Measurements from ENCODE around the gene PRAC2. TPM values are rescaled to one million over a fixed set of nuclear protein-coding genes. Genes with fewer than 3 reads are reported as not detected.

The PRAC2 gene
- polyA plus RNA-seq, 1 experiment = not detected

DNA sequence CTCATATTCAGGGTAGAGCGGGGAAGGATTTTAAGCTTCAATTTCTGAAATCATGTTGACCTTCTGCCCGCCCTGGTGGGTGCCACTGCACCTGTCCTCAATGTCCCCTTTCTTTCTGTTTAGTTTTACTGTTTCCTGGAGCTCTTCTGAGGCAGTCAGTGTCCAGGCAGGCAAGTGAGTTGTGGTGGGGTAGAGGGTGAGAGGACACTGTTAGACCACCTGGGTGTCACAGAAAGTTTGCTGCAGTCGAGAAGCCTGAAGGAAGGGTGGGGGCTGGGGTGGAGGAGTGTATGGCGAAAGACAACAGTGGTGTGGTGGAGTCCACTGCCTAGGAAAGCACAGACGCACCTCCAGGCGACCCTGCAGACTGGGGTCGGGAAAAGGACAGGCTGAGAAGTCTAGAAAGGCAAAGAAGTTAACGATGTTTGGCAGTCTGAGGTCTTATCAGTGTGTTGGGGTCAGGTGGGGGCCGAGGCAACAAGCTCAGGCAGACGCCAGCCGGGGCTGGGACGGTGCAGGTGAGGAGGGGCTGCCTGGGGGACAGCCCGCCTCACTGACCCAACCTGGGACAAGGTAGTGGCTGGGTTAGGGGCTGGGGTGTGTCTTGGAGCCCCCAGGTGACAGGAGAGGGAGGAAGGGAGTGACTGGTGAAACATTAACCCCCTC lies 28.9 kb downstream of the PRAC2 start:
- CTCF ChIA-PET = interaction anchor here (1.2 to 1.4 kb wide), 2 partner anchors 28 to 39 kb away, joined by 3 to 4 read pairs; no protein-coding TSS in a partner anchor
- Histone ChIP-seq H3K9me3 (ENCODE audit: control insufficient read depth, insufficient read depth, low read length) (peaks cover 18% of the 10 kb centered on the region; the same call in 1 of the 2 replicates), H3K27ac (ENCODE audit: low read depth, low read length) (no peak overlapping the region), H3K4me3 (ENCODE audit: low read depth, low read length) (no peak overlapping the region), H3K27me3 (ENCODE audit: control insufficient read depth, insufficient read depth, low read length) (peaks cover 96% of the 10 kb centered on the region)
- POLR2A ChIA-PET = no interaction called here
- no peak for DNase-seq (ENCODE audit: low read depth, low spot score)
- TF ChIP-seq, protein P1, sequence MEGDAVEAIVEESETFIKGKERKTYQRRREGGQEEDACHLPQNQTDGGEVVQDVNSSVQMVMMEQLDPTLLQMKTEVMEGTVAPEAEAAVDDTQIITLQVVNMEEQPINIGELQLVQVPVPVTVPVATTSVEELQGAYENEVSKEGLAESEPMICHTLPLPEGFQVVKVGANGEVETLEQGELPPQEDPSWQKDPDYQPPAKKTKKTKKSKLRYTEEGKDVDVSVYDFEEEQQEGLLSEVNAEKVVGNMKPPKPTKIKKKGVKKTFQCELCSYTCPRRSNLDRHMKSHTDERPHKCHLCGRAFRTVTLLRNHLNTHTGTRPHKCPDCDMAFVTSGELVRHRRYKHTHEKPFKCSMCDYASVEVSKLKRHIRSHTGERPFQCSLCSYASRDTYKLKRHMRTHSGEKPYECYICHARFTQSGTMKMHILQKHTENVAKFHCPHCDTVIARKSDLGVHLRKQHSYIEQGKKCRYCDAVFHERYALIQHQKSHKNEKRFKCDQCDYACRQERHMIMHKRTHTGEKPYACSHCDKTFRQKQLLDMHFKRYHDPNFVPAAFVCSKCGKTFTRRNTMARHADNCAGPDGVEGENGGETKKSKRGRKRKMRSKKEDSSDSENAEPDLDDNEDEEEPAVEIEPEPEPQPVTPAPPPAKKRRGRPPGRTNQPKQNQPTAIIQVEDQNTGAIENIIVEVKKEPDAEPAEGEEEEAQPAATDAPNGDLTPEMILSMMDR (IDR thresholded peaks at IDR 0.05; ENCODE audit: low read depth, low read length) = no peak

DNA sequence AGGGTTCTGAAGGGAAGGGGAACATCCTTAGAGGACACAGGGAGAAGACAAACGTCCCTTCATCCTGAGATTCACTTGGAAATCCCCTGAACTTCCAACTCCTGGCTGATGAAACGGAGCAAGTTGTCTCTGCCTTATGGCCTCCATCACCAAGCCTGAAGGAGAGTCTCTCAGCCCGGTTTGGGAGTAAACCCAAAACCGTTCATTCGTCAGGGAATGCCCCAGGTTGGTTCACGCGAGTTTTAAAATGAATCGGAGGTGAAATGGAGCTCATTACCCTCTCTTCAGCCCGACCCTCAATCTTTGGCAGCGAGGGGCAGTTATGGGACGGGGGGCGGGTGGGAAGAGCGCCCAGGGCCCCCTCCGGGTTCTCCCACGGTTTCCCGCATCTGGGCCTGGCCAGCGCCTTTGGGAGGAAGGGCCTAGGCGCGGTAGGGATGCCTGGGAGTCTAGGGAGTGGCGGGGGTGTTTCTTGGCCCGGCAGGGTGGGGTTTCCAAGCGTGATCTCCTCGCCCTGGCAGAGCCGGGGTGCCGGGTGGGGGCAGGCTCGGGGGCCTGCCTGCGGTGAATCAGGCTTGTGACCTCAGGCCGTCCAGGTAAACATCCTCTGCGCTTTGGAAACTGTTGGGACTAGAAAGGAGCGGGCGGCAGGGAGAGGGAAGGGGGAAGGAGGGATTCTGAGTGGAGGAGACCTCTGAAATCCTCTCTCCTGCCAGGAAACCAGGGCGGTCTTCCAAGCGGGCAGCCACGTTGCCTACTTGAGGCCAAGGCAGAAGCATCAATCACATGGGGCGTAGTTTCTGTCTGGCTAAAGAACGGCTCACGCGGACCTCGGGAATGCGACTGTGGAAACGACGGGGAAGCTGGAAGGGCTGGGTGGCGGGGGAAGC lies 29.7 kb downstream of the PRAC2 start:
- H3K4me3 ChIP-seq (ENCODE audit: low read depth, low read length) = no peak overlapping the region
- ChIA-PET POLR2A (no interaction called here), CTCF (no interaction called here)
- H3K27me3 ChIP-seq (ENCODE audit: control insufficient read depth, insufficient read depth, low read length) = peaks cover 95% of the 10 kb centered on the region
- H3K27ac ChIP-seq (ENCODE audit: low read depth, low read length) = no peak overlapping the region
- no peak for DNase-seq (ENCODE audit: low read depth, low spot score)
- TF ChIP-seq, protein P1 (IDR thresholded peaks at IDR 0.05; ENCODE audit: low read depth, low read length) = no peak
- H3K9me3 ChIP-seq (ENCODE audit: control insufficient read depth, insufficient read depth, low read length) = peaks cover 15% of the 10 kb centered on the region; the same call in 1 of the 2 replicates

DNA sequence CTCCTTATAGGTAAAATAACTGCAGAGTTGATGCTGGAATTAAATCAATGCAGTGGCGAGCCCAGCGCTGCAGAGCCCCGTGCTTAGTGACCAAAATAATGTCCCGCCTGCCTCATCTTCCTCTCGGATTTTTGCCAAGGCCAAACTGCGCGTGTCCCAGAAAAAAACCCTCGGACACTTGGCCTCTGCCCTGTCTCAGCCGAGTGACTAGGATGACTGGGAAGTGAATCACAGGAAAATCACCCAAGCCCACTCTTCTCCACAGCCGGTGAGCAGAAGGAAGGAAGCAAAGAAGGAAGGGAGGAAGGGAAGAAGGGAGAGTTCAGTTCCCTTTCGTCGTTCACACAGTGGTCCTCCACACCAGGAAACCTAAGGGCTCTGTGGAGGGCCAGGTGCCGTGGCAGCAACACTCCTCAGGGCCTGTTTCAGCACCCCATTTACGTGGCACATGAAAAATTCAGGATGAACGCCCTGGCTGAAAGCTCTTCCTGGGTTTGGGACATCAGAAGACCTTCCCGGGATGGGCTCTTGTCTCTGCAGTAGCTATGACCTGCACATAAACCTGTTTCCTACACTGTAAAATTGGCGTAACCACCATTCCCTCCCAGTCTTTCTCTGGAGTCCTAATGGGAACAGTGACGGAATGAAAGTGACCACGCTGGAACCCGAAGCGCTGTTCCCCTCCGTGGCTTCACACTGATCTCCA lies 31.0 kb downstream of the PRAC2 start:
- Histone ChIP-seq H3K9me3 (ENCODE audit: control insufficient read depth, insufficient read depth, low read length) (peaks cover 13% of the 10 kb centered on the region; the same call in 1 of the 2 replicates), H3K27ac (ENCODE audit: low read depth, low read length) (no peak overlapping the region), H3K27me3 (ENCODE audit: control insufficient read depth, insufficient read depth, low read length) (peaks cover 88% of the 10 kb centered on the region), H3K4me3 (ENCODE audit: low read depth, low read length) (no peak overlapping the region)
- no peak for DNase-seq (ENCODE audit: low read depth, low spot score)
- ChIA-PET CTCF (no interaction called here), POLR2A (no interaction called here)
- TF ChIP-seq, protein P1 (IDR thresholded peaks at IDR 0.05; ENCODE audit: low read depth, low read length) = no peak

DNA sequence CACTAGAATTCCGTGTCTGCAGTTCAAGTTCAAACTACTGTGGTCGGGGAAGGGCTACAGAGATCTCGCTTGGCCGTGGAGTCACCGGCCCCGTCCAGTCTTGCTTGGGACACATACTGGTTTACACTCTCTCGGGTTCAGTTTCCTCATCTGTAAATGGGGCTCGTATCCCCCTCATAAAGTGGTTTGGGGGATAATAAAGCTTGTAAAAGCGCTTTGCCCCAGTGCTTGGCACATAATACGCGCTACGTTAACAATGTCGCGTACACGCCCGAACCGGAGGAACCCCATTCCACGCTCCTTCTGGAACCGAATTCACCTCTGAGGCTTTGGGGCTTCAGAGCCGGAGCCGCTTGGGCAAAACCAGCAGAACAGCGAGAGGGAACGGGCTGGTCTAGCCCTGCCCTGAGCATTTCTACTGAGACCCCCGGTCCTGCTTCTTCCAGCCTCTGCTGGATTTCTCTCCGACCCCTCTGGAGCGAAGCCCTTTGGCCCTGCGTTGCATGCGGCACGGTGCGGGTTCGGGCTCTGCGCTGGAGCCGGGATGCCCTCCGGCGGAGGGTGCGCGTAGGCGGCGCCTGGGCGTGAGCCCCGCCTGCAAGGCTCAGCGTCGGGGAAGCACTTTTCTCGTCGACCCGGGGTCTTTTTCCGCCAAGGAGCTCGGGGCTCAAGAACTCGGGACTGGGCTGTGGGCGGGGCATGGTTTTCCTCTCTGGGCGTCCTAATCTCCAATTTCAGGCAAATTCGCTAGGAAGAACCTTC lies 31.7 kb downstream of the PRAC2 start:
- CTCF ChIA-PET = no interaction called here
- TF ChIP-seq, protein P1 (IDR thresholded peaks at IDR 0.05; ENCODE audit: low read depth, low read length) = no peak
- POLR2A ChIA-PET = no interaction called here
- H3K27ac ChIP-seq (ENCODE audit: low read depth, low read length) = no peak overlapping the region
- H3K27me3 ChIP-seq (ENCODE audit: control insufficient read depth, insufficient read depth, low read length) = peaks cover 83% of the 10 kb centered on the region
- H3K9me3 ChIP-seq (ENCODE audit: control insufficient read depth, insufficient read depth, low read length) = peaks cover 13% of the 10 kb centered on the region; the same call in 1 of the 2 replicates
- no peak for DNase-seq (ENCODE audit: low read depth, low spot score)
- H3K4me3 ChIP-seq (ENCODE audit: low read depth, low read length) = no peak overlapping the region

Measured in AG04450 (cell line).